Heart left ventricle (tissue), 13 donors: Measurements from ENCODE around the gene PRMT1.

Experiments used
- POLR2A ChIP-seq, 2 donors: fragments of 450-650 bp; IDR thresholded peaks; one replicate each; pipeline ENCODE4 v1.6.1; 2017; ENCODE audit warnings: antibody characterized with exemption in 2 of 2, mild to moderate bottlenecking in 2 of 2, moderate library complexity in 2 of 2
- TF ChIP-seq, protein P1 (sequence below), 12 donors: fragments of 200-600 bp; sonication (generic) in 4 of 12; IDR thresholded peaks; one replicate each; pipeline versions ENCODE4 v1.5.0 to v1.8.0; 2018 to 2022; ENCODE audit warnings: antibody characterized with exemption in 12 of 12, mild to moderate bottlenecking in 5 of 12
- donor health status: ischemic (EF 13 %, LVEDD 7.1; RV severe dilation, severe dysfunction).
- donor health status: DM: no; HTN: yes; CAD: no.
- donor health status: DM: no; HTN: no; CAD: no.
- donor health status: ischemic (EF 25% LVEDD 6.9; RV normal size, moderate dysfunction).
- donor health status: ischemic (EF 25% LVEDD 5.7; RV mildly dilated, moderate dysfunction).
- donor health status: ischemic (EF 35%, LVEDD 5.7; RV mildly dilated, moderate dysfunction).
- donor health status: nonischemic (EF 11% LVEDD 7.7; RV severe dilation, severe dysfunction).
- donor health status: DM: yes; HTN: yes; CAD: no.
- donor health status: PGD.
- donor health status: ischemic (EF 29% LVEDD 5.4; RV normal size, mild dysfunction).
- donor health status: nonischemic (EF 23%, LVEDD 6.1; RV moderate dilation, normal function).

DNA sequence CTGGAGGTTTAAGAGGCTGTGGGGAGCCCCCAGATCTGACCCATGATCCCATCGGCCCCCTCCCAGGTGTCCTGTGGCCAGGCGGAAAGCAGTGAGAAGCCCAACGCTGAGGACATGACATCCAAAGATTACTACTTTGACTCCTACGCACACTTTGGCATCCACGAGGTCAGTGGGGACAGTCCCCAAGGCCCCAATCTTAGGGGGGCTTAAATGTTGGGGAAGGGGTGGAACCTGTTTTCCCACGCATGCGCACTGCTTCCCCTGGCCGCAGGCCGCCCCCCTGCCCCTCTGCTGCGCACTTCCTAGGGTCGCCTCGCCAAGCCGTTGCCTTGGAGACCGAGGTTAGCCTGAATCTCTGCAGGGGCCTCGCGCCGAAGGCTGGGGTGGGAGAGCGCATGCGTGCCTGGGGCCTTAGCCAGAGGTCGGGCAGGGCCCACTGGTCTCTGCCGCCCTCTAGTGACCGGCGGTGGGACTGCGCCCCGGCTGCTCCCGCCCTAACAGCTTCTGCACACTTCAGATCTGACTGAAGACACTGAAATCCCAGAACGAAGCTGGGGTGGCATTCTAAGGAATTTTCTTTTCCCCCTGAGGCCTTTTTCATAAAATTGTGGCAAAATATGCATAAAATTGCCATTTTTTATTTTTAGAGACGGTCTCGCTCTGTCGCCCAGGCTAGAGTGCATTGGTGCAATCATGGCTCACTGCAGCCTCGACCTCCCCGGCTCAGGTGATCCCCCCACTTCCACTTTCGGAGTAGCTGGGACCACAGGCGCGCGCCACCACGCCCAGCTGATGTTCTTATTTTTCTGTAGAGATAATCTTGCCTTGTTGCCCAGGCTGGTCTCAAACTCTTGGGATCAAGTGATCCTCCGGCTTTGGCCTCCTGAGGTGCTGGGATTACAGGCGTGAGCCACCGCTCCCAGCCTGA, 3.6 kb downstream of the PRMT1 start:
- no peak for TF ChIP-seq POLR2A (IDR thresholded peaks at IDR 0.05)
- TF ChIP-seq, protein P1, sequence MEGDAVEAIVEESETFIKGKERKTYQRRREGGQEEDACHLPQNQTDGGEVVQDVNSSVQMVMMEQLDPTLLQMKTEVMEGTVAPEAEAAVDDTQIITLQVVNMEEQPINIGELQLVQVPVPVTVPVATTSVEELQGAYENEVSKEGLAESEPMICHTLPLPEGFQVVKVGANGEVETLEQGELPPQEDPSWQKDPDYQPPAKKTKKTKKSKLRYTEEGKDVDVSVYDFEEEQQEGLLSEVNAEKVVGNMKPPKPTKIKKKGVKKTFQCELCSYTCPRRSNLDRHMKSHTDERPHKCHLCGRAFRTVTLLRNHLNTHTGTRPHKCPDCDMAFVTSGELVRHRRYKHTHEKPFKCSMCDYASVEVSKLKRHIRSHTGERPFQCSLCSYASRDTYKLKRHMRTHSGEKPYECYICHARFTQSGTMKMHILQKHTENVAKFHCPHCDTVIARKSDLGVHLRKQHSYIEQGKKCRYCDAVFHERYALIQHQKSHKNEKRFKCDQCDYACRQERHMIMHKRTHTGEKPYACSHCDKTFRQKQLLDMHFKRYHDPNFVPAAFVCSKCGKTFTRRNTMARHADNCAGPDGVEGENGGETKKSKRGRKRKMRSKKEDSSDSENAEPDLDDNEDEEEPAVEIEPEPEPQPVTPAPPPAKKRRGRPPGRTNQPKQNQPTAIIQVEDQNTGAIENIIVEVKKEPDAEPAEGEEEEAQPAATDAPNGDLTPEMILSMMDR (IDR thresholded peaks at IDR 0.05) = peak; percentile 99 to 100 (median 100)
